ENCODE results near the gene CHST8.

CHST8 gene

DNA sequence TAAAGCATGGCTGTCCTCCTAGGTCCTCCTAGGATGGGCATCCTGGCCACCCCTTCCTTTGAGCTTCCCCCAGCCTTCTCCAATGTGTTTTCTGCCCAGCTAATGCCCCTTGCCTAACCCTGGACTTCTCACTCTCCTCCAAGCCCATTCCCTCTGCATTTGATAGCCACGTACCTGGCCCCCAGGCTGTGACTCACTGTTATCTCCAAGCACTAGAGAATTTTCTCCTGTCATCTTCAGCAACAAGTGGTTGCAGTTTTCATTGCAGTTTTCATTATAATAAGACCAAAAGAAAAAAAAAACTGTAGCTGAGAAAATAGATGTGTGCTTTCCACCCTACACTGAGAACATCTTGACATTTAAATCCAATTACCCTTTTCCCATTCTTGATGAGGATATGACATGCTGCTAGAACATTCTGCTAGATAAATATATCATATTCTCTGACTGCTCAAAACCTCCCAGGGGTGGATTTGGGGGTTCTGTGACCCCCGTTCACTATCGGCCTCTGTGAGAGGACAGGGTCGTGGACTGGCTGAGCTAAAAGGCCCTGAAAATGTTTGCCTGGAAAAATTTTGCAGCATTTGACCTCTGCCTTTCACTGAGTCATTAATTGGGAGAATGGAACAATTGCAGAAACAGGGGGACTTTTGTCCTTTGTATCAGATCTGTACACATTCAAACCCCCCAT is 116.1 kb downstream of the CHST8 start:
- no peak for DNase-seq (ENCODE audit: low spot score)

DNA sequence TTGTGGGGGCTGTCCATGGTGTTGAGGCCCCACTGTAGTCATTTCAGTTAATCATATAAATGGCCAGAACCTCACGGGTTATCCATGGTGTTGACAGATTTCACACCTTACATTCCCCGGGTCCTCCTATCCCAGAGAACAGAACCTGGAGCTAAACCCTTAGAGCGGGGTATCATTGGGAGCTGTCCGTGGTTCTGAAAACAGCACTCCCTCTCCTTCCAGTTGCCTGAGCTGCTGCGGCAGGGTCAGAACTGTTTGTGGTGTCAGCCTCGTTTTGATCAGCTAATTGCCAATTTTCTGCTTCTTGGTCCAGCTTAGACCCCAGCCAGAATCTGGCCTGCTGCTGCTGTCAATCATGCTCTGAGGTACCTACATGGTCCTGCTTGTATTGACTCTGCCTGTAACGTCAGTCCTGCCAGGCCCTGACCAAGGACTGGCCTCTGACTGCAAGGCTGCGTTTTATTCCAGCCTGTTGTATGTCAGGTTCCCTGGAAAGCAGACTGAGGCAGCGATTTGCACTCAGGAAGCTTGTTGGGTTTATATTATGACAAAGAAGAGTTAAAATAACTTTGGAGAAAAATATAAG is 119.2 kb downstream of the CHST8 start:
- DNase-seq (ENCODE audit: low spot score) = no peak

DNA sequence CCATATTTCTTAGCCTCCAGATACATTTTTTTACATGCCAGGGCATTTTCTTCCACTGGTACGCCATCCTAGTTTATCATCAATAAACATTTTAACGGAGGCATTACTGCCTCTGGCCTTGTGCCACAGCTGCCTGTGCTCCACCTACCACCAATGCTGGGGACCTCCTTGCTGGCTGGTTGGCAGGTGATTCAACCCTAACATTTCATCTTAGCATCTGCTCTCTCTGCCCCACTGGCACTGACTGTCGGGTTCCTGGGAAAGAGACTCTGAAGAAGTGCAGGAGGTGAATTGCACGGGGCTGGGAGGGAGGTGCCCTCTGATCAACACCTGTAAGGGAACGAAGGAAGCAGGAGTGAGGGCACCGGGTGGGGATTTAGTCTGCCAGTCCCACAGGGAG is 123.5 kb downstream of the CHST8 start:
- DNase-seq (ENCODE audit: low spot score) = no peak

DNA sequence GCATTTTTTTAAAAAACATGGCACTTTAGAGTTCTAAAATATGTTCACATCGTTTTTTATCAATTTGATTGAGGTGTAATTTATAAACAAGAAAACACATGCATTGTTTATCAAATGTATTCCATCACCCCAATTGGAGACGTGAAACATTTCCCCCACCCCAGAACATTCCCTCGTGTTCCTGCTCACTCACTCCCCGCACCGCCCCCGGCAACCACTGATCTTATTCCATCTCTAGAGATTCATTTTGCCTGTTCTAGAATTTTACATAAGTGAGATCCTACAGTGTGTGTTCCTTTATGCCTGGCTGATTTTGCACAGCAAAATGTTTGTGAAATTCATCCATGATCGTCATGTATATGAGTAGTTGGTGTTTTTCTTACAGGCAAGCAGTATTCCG is 124.4 kb downstream of the CHST8 start:
- no peak for DNase-seq (ENCODE audit: low spot score)

DNA sequence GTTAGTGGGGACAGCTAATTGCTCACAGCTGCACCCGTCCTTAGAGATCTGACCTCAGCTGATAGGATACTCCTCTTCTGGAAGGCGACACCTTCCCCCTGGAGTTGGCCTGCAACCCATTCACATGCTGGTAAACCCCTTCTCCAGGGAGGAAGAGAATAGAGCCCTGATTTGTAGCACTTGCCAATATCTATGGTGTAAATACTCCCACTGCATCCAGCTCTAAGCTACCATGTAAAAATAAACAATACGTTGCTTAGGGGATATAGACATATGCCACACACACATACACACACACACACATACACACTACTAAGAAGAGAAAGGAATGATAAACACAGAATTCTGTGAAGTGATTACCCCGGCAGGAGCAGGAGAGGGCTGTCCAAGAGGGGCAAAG is 125.5 kb downstream of the CHST8 start:
- no peak for DNase-seq (ENCODE audit: low spot score)

DNA sequence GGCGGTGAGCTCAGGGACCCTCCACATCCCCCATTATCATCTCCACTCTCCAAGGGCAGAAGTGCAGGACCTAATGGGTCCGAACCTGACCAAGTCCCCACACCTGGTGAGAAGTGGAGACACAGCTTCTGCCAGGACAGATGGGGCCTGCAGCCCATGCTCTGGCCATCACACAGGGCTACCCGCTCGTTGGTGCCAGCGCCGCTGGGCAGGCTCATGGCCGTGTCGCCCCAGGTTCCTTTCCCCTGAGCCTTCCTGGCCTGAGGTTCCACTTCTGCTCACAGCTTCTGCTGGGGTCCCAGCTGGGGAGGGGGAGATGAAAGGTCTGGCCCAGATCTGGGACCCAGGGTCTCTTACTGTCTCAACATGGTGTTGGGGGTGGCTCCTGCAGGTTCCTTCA is 126.5 kb downstream of the CHST8 start:
- no peak for DNase-seq (ENCODE audit: low spot score)

DNA sequence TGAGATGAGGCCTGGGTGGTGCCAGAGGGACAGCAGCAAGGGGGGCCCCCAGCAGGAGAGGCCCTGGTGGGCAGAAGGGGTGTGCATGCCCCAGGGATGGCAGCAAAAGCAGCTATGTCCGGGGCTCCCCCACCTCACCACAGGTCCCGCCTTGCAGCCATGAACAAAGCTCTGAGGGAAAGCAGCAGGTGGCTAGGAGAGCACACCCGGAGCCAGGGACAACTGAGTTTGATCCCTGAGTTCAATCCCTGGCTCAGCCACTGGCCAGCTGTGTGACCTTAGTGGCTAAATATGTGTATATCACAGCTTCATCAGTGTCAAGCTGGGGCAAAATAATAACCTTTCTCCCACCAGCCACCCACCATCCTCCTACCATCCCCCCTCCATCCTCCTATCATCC is 127.3 kb downstream of the CHST8 start:
- DNase-seq (ENCODE audit: low spot score) = no peak

DNA sequence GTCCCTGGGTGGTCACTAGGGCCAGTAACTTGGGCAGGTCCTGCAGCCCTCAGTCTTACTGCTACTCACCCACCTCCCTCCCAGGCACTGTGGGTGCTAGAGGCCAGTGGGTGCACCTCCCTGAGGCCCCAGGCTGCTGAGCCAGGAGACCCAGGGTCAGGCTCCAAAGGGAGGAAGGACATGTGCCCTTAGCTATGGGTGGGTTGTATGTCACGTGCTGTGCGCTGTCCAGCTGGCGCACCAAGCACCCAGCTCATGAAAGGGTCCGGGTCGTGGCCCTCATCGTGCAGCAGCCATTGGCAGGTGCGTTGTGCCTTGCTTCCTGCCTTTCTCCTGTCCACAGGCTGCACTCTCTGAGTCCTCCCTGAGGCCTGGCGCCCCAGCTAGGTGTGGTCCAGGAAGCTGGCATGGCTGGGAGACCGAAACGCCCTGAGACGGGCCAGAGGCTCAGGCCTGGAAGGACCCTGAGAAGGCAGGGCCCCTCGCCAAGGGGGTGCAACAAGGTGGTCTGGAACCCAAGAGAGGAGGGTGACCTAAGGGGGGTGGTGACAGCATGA is 127.9 kb downstream of the CHST8 start:
- no peak for DNase-seq (ENCODE audit: low spot score)

DNA sequence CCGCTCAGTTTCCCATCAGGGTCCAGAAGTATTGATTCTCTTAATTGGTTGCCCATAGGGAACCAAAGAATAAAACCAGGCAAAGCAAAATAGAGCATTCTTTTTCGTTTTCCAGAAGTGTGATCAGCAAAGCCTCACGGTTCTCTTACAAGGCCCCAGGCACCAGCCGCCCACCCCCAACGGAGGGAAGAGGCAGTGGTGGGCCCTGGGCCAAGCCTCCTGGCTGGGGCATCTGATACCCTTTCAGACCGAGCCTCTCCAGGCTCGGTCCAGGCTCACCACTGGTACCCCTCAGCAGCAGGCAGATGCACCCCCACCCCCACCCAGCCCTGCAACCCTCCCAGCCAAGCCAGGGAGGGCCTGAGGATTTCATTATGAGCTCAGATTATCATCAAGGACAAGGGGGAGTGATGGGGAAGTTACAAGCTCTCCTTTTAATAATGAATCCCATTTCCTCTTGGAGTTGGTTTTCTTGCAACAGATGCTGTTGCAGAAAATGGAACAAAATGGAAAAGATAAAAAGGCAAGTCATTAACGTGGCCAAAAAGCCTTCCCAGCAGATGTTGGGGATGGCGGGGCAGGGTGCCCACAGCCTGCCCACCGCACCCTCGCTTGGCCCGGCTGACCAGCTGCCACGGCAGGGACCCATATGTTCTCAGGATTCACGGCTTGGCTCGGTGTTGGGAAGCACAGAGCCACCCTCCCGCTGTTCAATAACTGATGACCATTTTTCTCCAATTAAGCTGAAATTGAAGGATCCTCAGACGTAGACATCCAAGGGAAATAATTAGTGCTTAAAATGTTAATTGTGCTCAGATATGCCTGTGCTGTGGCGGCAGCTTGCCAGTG is 129.1 kb downstream of the CHST8 start:
- no peak for DNase-seq (ENCODE audit: low spot score)

DNA sequence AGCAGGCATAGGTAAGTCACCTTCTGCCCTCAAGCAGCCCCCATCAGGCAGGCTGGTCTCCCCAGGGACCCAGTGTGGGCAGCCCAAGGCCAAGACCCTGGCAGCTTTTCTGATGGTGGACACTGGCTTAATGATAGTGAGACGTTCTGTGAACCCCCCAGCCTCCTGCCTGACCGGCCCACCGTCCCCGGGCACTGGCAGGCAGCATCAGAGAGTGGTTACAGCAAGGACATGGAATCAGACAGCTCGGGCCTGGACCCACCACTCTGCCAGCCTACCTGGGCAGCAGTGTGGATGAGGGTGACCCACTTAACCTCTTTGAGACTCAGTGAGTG is 129.7 kb downstream of the CHST8 start:
- no peak for DNase-seq (ENCODE audit: low spot score)

DNA sequence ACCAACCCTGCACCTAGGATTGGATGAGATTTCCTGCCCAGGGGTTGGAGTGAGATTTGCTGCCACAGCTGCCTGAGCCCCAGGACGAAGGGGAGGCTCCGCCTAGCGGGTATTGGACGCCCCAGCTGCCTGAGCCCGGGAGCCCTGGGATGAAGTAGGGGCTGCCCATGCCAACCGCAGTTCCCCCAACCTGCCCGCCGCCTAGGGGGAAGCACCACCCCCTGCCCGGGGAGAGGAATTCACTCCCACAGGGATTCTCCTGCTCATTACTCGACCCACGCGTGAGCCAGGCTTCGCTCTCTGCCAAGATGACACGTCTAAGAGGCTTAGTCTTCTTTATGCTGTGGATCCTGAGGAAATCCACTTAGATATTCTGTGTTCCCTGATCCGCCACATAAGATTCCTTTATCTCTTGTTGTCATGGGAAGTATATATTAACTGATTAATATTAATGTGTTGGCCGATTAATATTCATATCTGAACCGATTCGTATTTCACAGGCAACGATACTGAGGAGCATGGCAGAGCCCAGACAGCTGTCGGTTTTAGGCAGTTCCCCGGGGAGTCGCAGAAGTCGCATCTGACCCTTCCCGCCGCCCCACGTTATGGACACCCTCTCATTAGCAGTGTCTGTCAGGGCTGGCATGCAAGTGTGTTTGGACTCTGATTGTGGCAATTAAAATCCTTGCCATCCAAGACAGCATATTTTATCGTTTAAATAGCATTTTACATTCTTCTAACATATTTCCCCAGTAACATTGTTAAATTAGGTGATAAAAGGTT is 130.5 kb downstream of the CHST8 start:
- no peak for DNase-seq (ENCODE audit: low spot score)

DNA sequence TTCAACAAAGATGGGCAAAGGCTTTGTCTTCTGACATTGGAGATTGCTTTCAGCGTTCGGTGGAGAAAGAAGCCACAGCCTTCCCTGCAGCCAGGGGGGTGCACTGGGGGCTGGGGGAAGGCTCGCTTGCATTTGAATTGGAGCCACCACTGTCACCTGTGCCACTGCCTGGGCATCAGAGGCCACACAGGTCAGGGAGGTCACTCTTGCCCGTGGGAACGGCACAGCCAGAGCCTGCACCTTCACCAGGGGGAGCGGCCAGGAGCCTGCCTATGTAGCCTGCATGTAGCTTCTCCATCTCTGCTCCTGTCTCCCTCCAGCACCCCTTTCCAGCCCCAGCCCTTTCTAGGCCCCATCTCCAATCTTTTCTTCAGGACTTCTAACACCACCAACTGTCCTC is 131.2 kb downstream of the CHST8 start:
- no peak for DNase-seq (ENCODE audit: low spot score)

DNA sequence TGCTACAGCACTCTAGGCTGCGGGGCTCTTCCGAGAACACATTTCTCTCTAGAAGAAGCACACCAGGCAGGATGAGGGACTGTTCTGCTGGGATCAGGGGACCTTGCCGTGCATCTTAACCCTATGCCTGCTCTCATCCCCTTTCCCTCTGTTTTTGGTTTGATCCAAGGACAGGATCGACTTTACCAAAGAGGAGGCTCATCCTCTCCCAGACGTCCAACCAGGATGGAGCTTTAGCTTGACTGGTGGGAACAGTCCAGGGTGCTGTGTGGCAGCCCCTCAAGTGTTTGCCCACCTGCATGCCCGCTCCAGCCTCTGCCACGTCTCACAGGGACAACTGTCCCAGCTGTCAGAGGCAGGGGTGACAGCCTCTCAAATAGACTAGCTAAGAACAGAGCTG is 132.6 kb downstream of the CHST8 start:
- DNase-seq (ENCODE audit: low spot score) = no peak

DNA sequence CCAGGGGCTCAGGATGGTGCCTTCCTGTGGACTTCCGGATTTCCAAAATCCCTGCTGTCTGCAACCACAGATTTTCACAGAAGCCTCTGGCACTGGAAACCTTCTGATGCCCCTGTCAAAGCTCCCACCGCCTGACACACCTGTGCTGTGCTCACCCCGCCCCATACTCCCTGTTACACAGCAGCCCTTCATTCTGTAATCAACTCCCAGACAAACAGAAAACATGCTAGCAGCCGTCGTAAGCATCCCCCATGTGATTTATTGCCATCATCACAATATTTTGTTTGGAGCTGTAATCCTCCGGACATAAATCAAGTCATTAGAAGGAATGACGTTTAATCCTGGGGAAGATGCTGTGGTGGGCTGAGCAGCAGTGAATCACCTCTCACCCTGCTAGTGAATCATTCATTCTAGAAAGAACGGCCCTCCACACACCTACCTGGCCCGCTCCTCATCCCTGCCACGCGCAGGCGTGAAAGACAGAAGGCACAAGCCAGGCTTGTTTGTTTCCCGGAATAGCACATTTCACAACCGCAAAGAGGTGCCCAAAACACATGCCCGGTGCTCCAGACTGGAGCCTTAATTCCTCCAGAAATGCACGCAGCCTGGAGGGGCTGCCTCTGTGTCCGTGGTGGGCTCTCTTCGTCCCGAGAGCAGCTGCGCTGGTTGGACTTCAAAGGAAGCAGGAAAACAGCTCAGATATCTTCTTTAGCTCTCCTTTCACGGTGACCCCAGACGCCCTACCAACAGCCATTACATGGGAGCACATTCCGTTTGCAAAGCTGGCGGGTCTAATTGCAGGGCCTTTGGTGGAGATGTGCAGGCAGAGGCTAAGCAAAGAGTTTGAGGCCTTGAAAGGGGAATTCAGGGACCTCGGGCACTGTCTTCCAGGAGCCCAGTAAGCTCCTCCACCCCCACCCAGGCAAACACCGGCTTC is 133.6 kb downstream of the CHST8 start:
- no peak for DNase-seq (ENCODE audit: low spot score)

DNA sequence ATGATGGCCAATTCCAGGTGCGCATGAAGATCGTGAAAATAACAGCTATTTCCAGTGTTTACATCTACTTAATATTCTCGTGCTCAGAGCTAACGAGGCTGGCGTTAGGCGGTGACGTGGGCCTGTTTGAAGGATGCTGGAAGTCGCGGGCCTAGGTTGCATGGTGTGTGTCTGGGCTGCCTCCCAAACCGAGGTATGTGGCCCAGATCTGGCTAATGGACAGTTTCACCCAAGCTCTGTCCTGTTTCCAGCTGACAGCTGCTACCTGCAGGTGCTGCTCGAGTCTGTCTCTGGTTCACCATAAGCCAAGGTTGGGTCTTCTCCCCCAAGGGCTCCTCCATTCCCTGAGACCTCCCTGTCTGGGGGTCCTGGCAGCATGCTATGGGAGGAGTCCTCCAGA is 134.4 kb downstream of the CHST8 start:
- DNase-seq (ENCODE audit: low spot score) = no peak

DNA sequence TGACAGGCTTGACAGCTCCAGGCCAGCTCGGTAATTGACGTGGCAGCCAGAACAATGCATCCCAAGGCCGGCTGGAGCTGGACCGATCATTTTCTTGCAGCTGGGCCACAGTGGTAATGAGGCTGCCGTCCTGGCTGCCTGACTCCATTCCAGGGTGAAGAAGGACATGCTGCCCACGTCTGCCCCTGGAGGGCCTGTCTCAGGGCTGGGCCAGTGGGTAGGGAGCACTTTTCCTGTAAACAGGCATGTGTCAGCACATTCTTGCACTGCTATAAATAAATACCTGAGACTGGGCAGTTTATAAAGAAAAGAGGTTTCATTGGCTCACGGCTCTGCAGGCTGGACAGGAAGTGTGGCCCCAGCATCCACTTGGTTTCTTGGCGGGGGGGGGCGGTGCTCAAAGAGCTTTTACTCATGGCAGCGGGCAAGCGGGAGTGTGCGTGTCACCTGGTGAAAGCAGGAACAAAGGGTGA is 136.8 kb downstream of the CHST8 start:
- no peak for DNase-seq (ENCODE audit: low spot score)

DNA sequence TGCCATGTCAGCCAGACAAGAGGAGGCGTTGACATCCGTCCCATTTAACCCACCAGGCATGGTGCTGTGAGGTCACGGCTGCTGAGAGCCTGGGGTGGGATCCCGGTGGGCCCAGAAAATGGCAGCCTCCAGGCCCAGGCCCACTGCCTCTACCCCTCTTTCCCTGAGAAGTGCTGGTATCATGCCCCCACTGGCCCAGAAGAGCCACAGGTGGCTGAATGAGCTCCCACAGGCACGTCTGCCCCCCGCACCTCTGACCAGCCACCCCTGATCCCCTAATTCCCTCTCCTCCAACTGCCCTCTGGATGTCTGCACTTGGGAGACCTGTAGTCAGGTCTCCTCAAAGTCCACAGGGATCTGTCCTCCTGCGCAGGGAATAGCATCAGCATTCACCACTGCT is 137.6 kb downstream of the CHST8 start:
- DNase-seq (ENCODE audit: low spot score) = no peak

DNA sequence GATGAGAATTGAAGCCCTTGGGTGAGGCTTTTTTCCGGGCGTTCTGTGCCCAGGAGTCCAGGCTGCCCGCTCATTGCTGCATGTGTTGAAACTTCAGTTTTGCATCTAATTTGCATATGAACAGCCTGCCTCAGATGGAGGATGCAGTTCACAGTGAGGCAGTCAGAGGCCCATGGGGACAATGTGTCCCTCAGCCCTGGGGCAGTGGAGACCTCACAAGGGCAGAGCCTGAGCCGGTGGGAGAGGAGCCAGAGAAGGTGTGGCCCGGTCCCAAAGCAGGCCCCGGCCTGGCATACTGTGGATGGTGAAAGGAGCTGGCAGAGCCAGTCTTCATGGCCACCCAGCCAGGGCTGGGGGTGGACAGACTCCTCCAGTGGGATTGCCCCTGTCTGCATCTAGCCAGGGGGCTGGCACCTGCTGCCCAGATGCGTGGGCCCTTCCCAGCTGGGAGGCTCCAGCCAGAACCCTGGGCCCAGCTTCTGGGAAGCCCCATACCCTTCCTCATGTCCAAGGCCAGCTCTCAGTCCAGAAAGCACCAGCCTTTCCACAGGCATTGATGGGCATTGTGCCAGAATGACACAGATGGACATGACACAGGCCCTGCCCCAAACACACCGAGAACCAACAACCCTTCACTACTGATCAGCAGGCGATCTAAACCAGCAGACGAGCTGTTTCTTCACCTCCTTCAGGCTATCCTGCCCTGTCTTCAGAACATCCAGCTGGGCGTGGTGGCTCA is 142.0 kb downstream of the CHST8 start:
- DNase-seq (ENCODE audit: low spot score) = peak; percentile 72

DNA sequence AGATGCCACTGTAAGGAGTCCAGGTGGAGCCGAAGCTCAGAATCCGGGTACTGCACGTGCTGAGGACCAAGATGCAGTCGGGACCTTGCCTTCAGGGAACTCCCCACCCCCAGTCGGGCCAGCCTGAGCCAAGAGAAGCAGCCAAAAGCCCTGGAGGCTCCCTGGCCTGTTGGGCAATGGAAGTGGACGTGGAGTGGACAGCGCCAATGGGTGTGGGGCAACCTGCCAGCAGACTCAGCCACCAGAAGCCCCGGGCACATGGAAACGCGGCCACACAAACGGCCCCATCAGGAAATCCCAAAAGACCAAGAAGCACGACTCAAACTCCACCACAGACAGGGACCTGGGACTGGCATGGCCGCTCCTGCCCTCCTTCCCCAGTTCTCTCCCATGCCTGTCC is 144.9 kb downstream of the CHST8 start:
- DNase-seq (ENCODE audit: low spot score) = no peak

DNA sequence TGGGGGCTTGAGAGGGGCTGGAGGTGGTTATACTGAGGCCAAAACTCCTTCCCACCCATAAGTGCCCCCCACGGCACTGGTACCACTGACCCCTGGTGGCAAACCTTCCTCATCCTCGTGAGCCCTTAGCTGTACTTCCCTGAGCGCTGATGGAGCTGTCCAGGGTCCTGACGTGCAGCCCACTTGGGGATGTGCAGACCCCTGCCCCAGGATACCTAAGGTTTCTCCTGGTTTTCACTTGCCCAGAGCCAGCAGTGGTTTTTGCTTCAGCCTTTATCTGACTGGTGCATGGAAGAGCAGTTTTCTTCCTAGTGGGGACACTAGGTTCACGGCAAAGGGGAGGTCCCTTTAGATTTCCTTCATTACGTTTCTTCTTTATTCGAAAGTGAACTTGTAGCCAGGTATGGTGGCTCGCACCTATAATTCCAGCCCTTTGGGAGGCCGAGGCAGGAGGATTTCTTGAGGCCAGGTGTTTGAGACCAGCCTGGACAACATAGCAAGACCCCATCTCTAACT is 146.2 kb downstream of the CHST8 start:
- no peak for DNase-seq (ENCODE audit: low spot score)
